Activated CD8-positive, alpha-beta memory T cell treated with anti-CD3 and anti-CD28 coated beads, Interleukin-2, amount 50 U/mL, for 48 hours (primary cell): ENCODE measurements around the gene FGF5.
"Not testable (repeated sequence)": the region's sequence is repeated elsewhere in the genome, so short reads cannot be mapped to it uniquely, and the experiment has no call there.

Experiments
- DNase-seq: peaks from one replicate; pipeline ENCODE4 v3.0.0-alpha.2; 2020

The FGF5 gene

GRCh38 chr4:80302616-80303223 is 36.3 kb downstream of the FGF5 start:
- no peak for DNase-seq

GRCh38 chr4:80305466-80305865 is 39.0 kb downstream of the FGF5 start:
- DNase-seq: no peak

- no peak for DNase-seq
These were observed 39.8 kb downstream of the FGF5 start for GRCh38 chr4:80306260-80306659.

- no peak for DNase-seq
These were observed 40.8 kb downstream of the FGF5 start for GRCh38 chr4:80307183-80307735.

GRCh38 chr4:80307774-80308465 is 41.5 kb downstream of the FGF5 start:
- no peak for DNase-seq

GRCh38 chr4:80308466-80308822 is 42.0 kb downstream of the FGF5 start:
- no peak for DNase-seq

GRCh38 chr4:80309294-80310004 is 43.0 kb downstream of the FGF5 start:
- DNase-seq: no peak

- DNase-seq: no peak
These were observed 44.7 kb downstream of the FGF5 start for GRCh38 chr4:80311130-80311529.

- no peak for DNase-seq
These were observed 45.7 kb downstream of the FGF5 start for GRCh38 chr4:80312124-80312523.

- no peak for DNase-seq
These were observed 47.2 kb downstream of the FGF5 start for GRCh38 chr4:80313627-80314026.

GRCh38 chr4:80315848-80316247 is 49.4 kb downstream of the FGF5 start:
- not testable (repeated sequence) for DNase-seq

- no peak for DNase-seq
These were observed 54.9 kb downstream of the FGF5 start for GRCh38 chr4:80321341-80321740.

- DNase-seq: no peak
These were observed 55.3 kb downstream of the FGF5 start for GRCh38 chr4:80321776-80322175.

GRCh38 chr4:80322716-80323115 is 56.3 kb downstream of the FGF5 start:
- DNase-seq: no peak

GRCh38 chr4:80324171-80324570 is 57.7 kb downstream of the FGF5 start:
- DNase-seq: no peak

GRCh38 chr4:80331693-80332092 is 65.2 kb downstream of the FGF5 start:
- no peak for DNase-seq

- no peak for DNase-seq
These were observed 66.7 kb downstream of the FGF5 start for GRCh38 chr4:80333121-80333520.

- no peak for DNase-seq
These were observed 68.1 kb downstream of the FGF5 start for GRCh38 chr4:80334568-80334967.

- no peak for DNase-seq
These were observed 68.7 kb downstream of the FGF5 start for GRCh38 chr4:80335226-80335553.

GRCh38 chr4:80335554-80336358 is 69.3 kb downstream of the FGF5 start, which contains the start of gene CFAP299:
CFAP299 (plus strand) TSS chr4:80335730.
- peak; percentile 76 for DNase-seq

- DNase-seq: no peak
These were observed 70.1 kb downstream of the FGF5 start for GRCh38 chr4:80336582-80336981.

GRCh38 chr4:80340036-80340435 is 73.6 kb downstream of the FGF5 start:
- no peak for DNase-seq
